Stimulated activated naive B cell treated with anti-CD40 and anti-IgM and Interleukin-4, amounts not matched to agents 10 μg/mL and 1 μg/mL and 100 μg/mL, for 72 hours (primary cell): ENCODE data around the gene UBE2I.

Experiments
- ATAC-seq, 2 donors: fragments of 150-1000 bp; cut with Tn5 transposase; replicated peaks; 2 replicates each; pipeline ENCODE4 v1.10.0; 2021; ENCODE audit warnings: moderate library complexity in 1 of 2
- DNase-seq: peaks from one replicate; pipeline ENCODE4 v3.0.0; 2021
- H3K27ac Mint-ChIP-seq: one replicate; pipeline ENCODE4 v1.8.0; 2022; ENCODE audit warnings: mild to moderate bottlenecking, mixed read lengths
- H3K27me3 Mint-ChIP-seq, 2 donors: one replicate each; pipeline ENCODE4 v1.8.0; 2022; ENCODE audit warnings: mixed read lengths in 2 of 2
- H3K36me3 Mint-ChIP-seq, 2 donors: one replicate each; pipeline ENCODE4 v1.8.0; 2022; ENCODE audit warnings: mixed read lengths in 2 of 2, mild to moderate bottlenecking in 1 of 2
- H3K4me1 Mint-ChIP-seq, 2 donors: one replicate each; pipeline ENCODE4 v1.8.0; 2022; ENCODE audit warnings: mixed read lengths in 2 of 2, mild to moderate bottlenecking in 1 of 2
- H3K4me3 Mint-ChIP-seq, 2 donors: one replicate each; pipeline ENCODE4 v1.8.0; 2022; ENCODE audit warnings: mild to moderate bottlenecking in 2 of 2, mixed read lengths in 2 of 2, moderate library complexity in 1 of 2
- H3K9me3 Mint-ChIP-seq, 2 donors: one replicate each; pipeline ENCODE4 v1.8.0; 2022; ENCODE audit warnings: mixed read lengths in 2 of 2, mild to moderate bottlenecking in 1 of 2

Gene UBE2I

DNA sequence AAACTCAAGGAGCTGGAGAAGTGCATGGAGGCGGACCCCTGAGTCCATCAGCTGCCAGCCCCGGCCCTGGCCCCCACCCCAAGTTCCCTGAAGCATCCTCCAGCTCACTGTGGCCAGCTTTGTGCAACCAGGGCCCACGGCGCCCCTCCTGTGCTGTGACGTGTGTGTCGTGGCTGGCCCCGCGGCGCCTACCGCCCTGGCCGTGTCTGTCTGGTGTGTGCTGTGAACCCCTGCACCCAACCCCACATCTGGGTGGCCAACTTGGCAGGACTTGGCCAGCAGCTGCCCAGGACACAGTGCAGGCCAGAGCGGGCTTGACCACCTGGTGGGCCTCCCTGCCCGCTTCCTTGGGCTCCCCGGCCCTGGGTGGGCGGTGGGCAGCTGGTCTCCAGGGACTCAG lies 39.0 kb downstream of the UBE2I start:
- Mint-ChIP-seq H3K4me1 (peaks cover 24 to 46% of the 10 kb centered on the region in 2 donors), H3K27me3 (no peaks in the 10 kb centered on the region), H3K36me3 (peaks cover 4 to 20% of the 10 kb centered on the region in 2 donors), H3K4me3 (no peak overlapping the region), H3K27ac (no peak overlapping the region), H3K9me3 (no peaks in the 10 kb centered on the region)
- no peak for ATAC-seq
- no peak for DNase-seq

DNA sequence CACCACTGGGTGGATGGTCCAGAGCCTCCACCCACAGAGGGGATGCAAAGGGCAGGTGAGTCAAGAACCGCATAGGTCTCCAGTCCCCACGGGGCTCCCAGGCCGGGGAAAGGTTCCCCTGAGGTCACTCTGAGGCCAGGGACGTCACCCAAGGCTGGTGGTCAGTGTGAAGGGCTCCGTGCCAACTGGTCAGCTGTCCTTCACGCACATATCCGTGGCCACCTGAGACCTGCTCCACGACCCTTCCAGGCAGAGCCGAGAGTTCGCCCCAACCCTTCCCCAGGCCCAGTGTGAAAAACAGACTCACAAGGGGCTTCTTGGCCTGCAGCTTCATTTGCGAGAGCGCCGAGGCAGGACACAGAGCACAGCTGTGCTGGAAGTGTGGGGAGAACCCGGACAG lies 39.5 kb downstream of the UBE2I start:
- peaks cover 25 to 46% of the 10 kb centered on the region in 2 donors for H3K4me1 Mint-ChIP-seq
- no peaks in the 10 kb centered on the region for H3K27me3 Mint-ChIP-seq
- DNase-seq (no peak), ATAC-seq (no peak)
- no peak overlapping the region for H3K27ac Mint-ChIP-seq
- peaks cover 4 to 25% of the 10 kb centered on the region in 2 donors for H3K36me3 Mint-ChIP-seq
- H3K4me3 Mint-ChIP-seq: no peak overlapping the region
- no peaks in the 10 kb centered on the region for H3K9me3 Mint-ChIP-seq

DNA sequence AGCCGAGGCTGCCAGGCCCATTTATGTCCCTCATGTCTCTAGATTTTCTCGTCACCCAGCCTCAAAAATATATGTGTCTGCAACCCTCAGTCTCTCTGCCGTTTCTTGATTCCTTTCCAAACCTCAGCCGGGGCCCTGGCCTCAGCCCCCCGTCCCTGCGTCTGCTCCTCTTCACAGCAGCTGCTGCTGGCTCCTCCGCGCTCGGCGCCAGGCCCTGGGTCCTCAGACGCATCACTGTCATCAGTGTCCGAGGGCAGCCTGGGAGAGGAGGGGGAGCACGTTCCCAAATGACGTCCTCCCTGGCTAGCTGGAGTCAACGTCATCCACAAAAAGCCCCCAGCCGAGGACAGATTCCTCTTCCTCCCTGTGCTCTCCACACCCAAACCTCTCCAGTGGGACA lies 39.9 kb downstream of the UBE2I start:
- no peak for ATAC-seq
- H3K27ac Mint-ChIP-seq: no peak overlapping the region
- DNase-seq: no peak
- peaks cover 21 to 43% of the 10 kb centered on the region in 2 donors for H3K4me1 Mint-ChIP-seq
- no peak overlapping the region for H3K4me3 Mint-ChIP-seq
- H3K27me3 Mint-ChIP-seq: no peaks in the 10 kb centered on the region
- H3K9me3 Mint-ChIP-seq: no peaks in the 10 kb centered on the region
- peaks cover 4 to 26% of the 10 kb centered on the region in 2 donors for H3K36me3 Mint-ChIP-seq

DNA sequence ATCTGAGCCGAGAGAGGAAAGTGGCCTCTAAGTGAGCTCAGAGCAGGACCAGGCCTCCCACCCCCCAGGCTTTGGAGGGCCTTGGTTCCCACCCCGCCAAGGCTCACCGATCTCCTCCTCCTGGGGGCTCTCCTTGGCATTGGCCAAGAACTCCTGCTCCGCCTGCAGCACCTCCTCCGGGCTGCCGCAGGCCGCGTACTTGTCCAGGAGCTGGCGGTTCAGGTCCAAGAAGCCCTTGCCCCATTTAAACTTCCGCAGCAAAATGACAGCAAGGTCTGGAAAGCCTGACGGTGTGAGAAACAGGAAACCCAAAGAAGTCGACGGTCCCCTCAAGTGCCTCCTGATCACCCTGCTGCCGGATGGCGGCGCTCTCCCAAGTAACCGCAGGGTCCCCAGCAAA lies 40.5 kb downstream of the UBE2I start:
- DNase-seq (no peak), ATAC-seq (no peak)
- H3K27me3 Mint-ChIP-seq: no peaks in the 10 kb centered on the region
- H3K4me3 Mint-ChIP-seq: peak overlapping the region; percentile 13 to 32
- peaks cover 4 to 26% of the 10 kb centered on the region in 2 donors for H3K36me3 Mint-ChIP-seq
- H3K27ac Mint-ChIP-seq: peak overlapping the region; percentile 93
- H3K9me3 Mint-ChIP-seq: no peaks in the 10 kb centered on the region
- peaks cover 24 to 46% of the 10 kb centered on the region in 2 donors for H3K4me1 Mint-ChIP-seq

DNA sequence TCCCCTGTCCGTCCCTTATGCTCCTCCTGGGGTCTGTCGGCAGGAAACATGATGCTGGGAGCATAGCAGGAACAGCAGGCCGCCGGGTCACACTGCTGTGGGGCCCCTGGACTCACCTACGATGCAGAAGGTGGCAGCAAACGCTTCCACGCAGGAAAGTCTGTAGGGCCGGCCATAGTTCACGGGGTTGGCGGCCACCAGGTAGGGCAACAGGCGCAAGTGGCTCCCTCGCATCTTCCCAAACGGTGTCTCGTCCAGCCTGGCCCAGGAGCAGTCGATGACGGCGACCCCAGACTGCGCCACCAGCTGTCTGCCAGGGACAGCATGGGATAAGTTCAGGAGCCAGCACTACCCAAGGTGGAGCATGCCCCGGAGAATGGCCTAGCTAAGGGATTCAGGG lies 41.3 kb downstream of the UBE2I start:
- Mint-ChIP-seq H3K4me1 (peaks cover 32 to 54% of the 10 kb centered on the region in 2 donors), H3K4me3 (peak overlapping the region; percentile 88 to 91), H3K27me3 (no peaks in the 10 kb centered on the region), H3K9me3 (no peaks in the 10 kb centered on the region), H3K36me3 (peaks cover 5 to 30% of the 10 kb centered on the region in 2 donors), H3K27ac (peak overlapping the region; percentile 93)
- DNase-seq: no peak
- no peak for ATAC-seq

DNA sequence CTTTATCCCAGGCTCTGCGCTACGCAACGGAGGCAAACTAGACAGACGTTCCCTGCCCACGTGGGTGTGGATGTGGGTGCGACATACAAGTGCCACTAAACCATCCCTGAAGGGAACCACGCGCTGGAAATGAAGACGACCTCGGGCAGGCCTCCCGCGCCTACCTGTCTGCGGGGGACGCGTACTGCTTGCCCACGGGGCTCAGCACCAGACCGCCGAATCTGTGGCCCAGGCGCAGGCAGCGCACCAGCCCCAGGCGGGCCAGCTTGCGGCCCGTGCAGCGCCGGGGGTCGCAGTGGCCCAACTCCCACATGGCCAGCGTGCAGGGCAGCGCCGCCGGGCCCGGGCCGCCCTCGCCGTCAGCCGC lies 41.8 kb downstream of the UBE2I start:
- Mint-ChIP-seq H3K27me3 (no peaks in the 10 kb centered on the region), H3K4me1 (peaks cover 34 to 59% of the 10 kb centered on the region in 2 donors), H3K36me3 (peaks cover 6 to 30% of the 10 kb centered on the region in 2 donors), H3K4me3 (peak overlapping the region; percentile 88 to 91), H3K9me3 (no peaks in the 10 kb centered on the region), H3K27ac (peak overlapping the region; percentile 93)
- no peak for DNase-seq
- peak; percentile 40 to 48 for ATAC-seq

DNA sequence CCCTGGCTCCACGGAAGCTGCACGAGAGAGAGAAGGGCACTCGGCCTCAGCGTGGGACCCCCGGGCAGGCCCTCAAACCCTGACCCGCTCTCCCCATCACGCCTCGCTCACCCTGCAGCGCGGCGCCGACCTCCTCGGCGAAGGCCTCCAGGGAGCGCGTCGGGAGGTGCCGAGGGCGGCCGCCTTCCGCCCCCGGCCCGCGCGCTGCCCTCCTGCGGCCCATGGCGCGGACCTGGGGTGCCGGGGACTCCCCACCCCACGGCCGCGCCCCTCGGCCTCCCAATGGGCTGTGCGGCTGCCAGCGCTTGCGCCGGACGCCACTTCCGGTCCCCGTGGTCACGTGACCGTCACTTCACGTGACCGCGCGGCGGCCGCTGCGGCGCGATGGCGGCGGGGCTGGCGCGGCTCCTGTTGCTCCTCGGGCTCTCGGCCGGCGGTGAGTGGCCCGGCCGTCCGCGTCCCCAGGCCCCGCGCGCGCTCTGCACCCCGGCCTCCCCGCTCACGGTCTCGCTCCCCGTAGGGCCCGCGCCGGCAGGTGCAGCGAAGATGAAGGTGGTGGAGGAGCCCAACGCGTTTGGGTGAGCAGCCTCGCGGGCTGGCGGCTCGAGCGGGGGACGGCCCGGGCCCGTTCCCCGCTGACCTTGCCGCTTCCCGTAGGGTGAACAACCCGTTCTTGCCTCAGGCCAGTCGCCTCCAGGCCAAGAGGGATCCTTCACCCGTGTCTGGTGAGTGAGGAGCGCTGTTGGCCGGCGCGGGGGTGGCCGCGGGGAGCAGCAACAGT lies 42.3 kb downstream of the UBE2I start, which contains the start of the genes GNPTG and TSR3:
Gene GNPTG, plus strand, starts transcription at position 350 of the 781 bp plus-strand sequence. Its CDS starts 35 bp downstream, at position 385.
Gene TSR3, minus strand, starts transcription at position 297 of the 781 bp plus-strand sequence. Its CDS starts 74 bp downstream, at position 223.
- ATAC-seq (peak; percentile 94 to 95), DNase-seq (peak; percentile 85)
- H3K36me3 Mint-ChIP-seq: peaks cover 6 to 30% of the 10 kb centered on the region in 2 donors
- peak within 1 kb of the TSS; percentile 88 to 91 for H3K4me3 Mint-ChIP-seq
- H3K9me3 Mint-ChIP-seq: no peaks in the 10 kb centered on the region
- H3K4me1 Mint-ChIP-seq: peaks cover 36 to 65% of the 10 kb centered on the region in 2 donors
- peak within 1 kb of the TSS; percentile 93 for H3K27ac Mint-ChIP-seq
- H3K27me3 Mint-ChIP-seq: no peaks in the 10 kb centered on the region

DNA sequence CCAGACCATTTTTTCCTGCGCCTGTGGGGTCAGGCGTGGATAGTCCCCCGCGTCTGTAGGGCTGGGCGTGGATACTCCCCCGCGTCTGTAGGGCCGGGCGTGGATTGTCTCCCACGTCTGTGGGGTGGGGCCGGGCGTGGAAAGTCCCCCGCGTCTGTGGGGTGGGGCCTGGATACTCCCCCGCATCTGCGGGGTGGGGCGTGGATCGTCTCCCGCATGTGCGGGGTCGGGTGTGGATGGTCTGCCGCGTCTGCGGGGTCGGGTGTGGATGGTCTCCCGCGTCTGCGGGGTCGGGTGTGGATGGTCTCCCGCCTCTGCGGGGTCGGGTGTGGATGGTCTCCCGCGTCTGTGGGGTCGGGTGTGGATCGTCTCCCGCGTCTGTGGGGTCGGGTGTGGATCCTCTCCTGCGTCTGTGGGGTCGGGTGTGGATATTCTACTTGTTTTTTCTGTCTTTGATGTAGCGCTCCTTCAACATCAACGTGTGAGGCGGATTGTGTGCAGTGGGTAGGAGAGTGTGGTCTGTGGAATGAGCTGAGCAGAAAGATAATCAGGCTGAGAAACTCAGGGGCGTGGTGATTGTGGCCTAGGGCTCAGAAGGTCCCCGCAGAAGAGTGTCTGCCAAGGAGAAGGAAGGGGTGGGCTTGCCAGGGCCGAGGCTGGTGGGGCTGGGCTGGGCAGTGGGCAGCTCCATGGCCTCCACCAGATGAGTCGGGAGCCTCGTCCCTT lies 45.5 kb downstream of the UBE2I start:
- no peaks in the 10 kb centered on the region for H3K27me3 Mint-ChIP-seq
- H3K4me1 Mint-ChIP-seq: peaks cover 39 to 73% of the 10 kb centered on the region in 2 donors
- H3K27ac Mint-ChIP-seq: peak overlapping the region; percentile 89
- ATAC-seq (no peak), DNase-seq (no peak)
- H3K9me3 Mint-ChIP-seq: no peaks in the 10 kb centered on the region
- H3K36me3 Mint-ChIP-seq: peaks cover 3 to 32% of the 10 kb centered on the region in 2 donors
- peak overlapping the region; percentile 39 to 48 for H3K4me3 Mint-ChIP-seq

DNA sequence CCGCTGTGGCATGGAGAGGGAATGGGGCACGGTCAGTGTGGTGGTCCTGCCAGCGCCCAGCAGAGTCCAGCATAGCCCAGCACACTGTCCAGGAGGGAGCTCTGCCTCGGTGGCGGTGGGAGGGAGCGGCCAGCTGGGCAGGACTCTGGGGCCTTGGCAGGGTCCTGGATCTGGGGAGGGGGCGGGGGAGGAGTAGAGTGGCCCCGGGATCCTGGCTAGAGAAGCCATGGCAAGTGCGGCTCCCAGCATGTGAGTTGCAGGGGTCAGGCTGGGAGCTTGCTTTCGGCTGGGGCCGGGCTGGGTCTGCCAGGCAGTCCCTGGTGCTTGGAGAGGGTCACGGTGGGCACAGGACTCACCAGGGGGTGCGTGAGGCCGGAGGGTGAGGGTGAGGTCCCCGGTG lies 46.2 kb downstream of the UBE2I start:
- Mint-ChIP-seq H3K4me1 (peaks cover 36 to 67% of the 10 kb centered on the region in 2 donors), H3K4me3 (peak overlapping the region; percentile 48 to 65), H3K36me3 (peaks cover 4 to 31% of the 10 kb centered on the region in 2 donors)

DNA sequence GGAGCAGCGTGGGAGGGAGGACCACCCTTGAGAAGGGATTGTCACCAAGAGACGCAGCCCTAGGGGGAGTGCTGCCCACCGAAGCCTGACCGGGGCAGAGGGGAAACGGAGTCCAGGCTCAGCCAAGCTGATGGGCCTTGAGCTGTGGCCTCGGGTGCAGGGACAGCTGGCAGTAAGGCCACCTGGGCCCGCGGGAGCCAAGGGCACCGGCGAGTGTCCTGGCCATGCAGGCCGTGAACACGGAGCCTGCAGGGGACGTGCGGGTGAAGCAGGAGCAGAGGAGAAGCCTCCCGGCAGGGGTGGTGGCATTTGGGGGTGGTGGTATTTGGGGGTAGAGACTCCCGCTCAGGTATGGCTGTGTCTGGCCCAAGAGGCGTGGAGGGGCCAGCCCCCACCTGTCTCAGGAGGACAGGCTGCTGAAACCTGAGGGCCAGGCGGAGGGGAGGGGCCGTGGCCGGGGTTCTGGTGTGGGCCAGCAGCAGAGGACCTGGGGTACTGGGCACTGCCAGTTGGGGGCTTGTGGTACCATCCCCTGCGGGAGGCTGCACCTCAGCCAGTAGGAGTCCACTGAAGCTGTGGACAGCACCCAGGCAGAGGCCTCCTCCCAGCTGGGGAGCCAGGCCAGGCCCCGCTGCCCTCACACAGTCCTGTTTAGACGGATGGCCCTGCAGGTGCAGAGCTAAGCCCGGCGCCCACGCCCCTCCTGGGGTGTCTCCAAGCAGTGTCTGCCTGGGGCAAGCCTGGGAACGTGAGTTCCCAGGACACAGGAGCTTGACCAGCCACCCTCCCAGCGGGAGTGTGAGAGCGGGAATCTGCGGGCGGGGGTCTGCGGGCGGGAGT lies 46.8 kb downstream of the UBE2I start:
- H3K36me3 Mint-ChIP-seq: peaks cover 4 to 31% of the 10 kb centered on the region in 2 donors
- H3K27ac Mint-ChIP-seq: peak overlapping the region; percentile 89
- H3K9me3 Mint-ChIP-seq: no peaks in the 10 kb centered on the region

More for the DNA sequence above, 46.2 kb downstream of the UBE2I start:
- ATAC-seq (no peak), DNase-seq (no peak)
- Mint-ChIP-seq H3K9me3 (no peaks in the 10 kb centered on the region), H3K27ac (peak overlapping the region; percentile 89), H3K27me3 (no peaks in the 10 kb centered on the region)

DNA sequence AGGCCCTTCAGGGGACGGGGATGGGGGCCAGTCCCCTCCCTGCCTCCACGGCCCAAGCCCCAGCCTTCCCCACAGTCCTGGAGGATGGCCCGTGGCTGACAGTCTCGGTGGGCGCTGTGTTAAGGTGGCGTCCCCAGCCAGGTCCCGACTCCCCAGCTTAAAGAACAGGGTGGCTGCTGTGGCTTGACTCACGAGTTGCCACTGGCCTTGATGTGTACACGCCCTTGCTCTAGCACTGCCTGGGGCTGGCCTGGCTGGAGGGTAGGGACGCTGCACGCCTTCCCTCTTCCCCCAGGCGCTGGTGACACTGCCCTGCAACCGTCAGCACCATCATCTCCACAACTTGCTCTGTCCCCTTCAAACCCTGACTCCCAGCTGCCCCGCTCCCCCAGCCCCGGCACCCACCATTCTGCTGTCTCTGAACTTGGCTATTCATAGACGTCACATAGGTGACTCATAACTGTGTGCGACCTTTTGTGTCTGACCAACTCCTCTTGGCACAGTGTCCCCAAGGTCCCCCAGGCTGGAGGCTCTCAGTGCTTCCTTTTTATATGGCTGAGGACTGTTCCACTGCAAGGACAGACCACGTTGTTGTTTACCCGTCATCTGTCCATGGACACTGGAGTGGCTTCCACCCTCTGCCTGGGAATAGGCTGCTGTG lies 48.6 kb downstream of the UBE2I start:
- DNase-seq (no peak), ATAC-seq (peak; percentile 82 to 87)
- peaks cover 7 to 30% of the 10 kb centered on the region in 2 donors for H3K36me3 Mint-ChIP-seq
- peak overlapping the region; percentile 31 for H3K27ac Mint-ChIP-seq
- no peaks in the 10 kb centered on the region for H3K27me3 Mint-ChIP-seq
- H3K4me3 Mint-ChIP-seq: no peak overlapping the region
- no peaks in the 10 kb centered on the region for H3K9me3 Mint-ChIP-seq
- H3K4me1 Mint-ChIP-seq: peaks cover 32 to 57% of the 10 kb centered on the region in 2 donors

More for the DNA sequence above, 46.8 kb downstream of the UBE2I start:
- DNase-seq (no peak), ATAC-seq (no peak)
- no peak overlapping the region for H3K4me3 Mint-ChIP-seq
- peaks cover 35 to 64% of the 10 kb centered on the region in 2 donors for H3K4me1 Mint-ChIP-seq
- H3K27me3 Mint-ChIP-seq: no peaks in the 10 kb centered on the region

DNA sequence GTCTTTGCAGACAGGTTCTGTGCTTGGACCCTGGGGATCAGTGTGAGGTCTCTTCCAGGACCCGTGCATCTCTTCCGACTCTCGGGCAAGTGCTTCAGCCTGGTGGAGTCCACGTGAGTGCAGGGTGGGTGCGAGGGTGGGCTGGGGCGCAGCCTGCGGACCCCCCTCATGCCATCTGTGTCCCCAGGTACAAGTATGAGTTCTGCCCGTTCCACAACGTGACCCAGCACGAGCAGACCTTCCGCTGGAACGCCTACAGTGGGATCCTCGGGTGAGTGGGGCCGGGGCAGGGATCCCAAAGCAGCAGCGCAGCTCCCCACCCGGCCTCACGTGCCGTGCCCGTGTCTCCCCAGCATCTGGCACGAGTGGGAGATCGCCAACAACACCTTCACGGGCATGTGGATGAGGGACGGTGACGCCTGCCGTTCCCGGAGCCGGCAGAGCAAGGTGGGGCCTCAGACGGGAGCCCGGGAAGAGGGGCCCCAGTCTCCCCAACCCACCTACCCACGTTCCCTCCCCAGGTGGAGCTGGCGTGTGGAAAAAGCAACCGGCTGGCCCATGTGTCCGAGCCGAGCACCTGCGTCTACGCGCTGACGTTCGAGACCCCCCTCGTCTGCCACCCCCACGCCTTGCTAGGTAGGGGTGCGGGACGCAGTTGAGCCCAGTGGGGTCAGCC lies 52.4 kb downstream of the UBE2I start:
- Mint-ChIP-seq H3K4me1 (peaks cover 20 to 31% of the 10 kb centered on the region in 2 donors), H3K27me3 (no peaks in the 10 kb centered on the region), H3K36me3 (peaks cover 20 to 26% of the 10 kb centered on the region in 2 donors), H3K9me3 (no peaks in the 10 kb centered on the region), H3K4me3 (no peak overlapping the region), H3K27ac (no peak overlapping the region)
- ATAC-seq: no peak
- DNase-seq: no peak

DNA sequence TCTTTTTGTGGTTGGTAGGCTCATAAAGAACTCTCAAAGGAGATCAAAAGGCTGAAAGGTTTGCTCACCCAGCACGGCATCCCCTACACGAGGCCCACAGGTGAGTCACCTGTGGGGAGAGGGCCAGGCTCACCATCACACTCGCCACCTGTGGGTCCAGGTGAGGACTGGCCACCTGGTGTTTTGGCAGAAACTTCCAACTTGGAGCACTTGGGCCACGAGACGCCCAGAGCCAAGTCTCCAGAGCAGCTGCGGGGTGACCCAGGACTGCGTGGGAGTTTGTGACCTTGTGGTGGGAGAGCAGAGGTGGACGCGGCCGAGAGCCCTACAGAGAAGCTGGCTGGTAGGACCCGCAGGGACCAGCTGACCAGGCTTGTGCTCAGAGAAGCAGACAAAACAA lies 53.4 kb downstream of the UBE2I start:
- Mint-ChIP-seq H3K36me3 (peaks cover 20 to 26% of the 10 kb centered on the region in 2 donors), H3K4me3 (no peak overlapping the region), H3K9me3 (no peaks in the 10 kb centered on the region), H3K4me1 (peaks cover 19 to 27% of the 10 kb centered on the region in 2 donors), H3K27me3 (no peaks in the 10 kb centered on the region), H3K27ac (no peak overlapping the region)
- no peak for DNase-seq
- no peak for ATAC-seq
